ENCODE results near the gene SPATA31C1. TPM values are rescaled to one million over a fixed set of nuclear protein-coding genes. Genes with fewer than 3 reads are reported as not detected.

SPATA31C1 gene
- not detected in 2 replicates for total RNA-seq

GRCh38 chr9:87917662-87918061 is at the start of gene SPATA31C1:
Gene SPATA31C1, plus strand, starts transcription at chr9:87917962.

GRCh38 chr9:87882627-87883026 is 35.1 kb upstream of the SPATA31C1 start, which contains the start of gene SPATA31E1:
Gene SPATA31E1, plus strand, starts transcription at chr9:87882877. Its CDS starts 15 bp downstream, at chr9:87882892.

Other genes starting within 250 kb of the SPATA31C1 start
- 311 and 406 TPM in 2 replicates for gene CTSL, start 191.8 kb upstream of the SPATA31C1 start, total RNA-seq
- under 0.01 and 0.18 TPM in 2 replicates for gene SPATA31E1, start 35.1 kb upstream of the SPATA31C1 start, total RNA-seq
- gene CDK20, start 56.6 kb downstream of the SPATA31C1 start, total RNA-seq = 5.8 and 6.9 TPM in 2 replicates
- gene SPATA31C2, start 220.5 kb downstream of the SPATA31C1 start, total RNA-seq = not detected in 2 replicates